H1 (cell line): Measurements from ENCODE around the gene AKAP8. TPM values are rescaled to one million over a fixed set of nuclear protein-coding genes. Genes with fewer than 3 reads are reported as not detected.

Experiments used
- CBX8 ChIP-seq: fragments of 300-800, 300-1000 bp; sonication (generic); IDR thresholded peaks from 2 replicates; pipeline ENCODE4 v1.7.1; 2016; ENCODE audit warnings: low read depth, low read length, borderline replicate concordance
- FOSL1 ChIP-seq: IDR thresholded peaks from 2 replicates; pipeline ENCODE4 v1.6.1; 2011; ENCODE audit warnings: mild to moderate bottlenecking, low read depth, low read length, moderate library complexity; ENCODE audit not compliant: insufficient read depth
- MAFK ChIP-seq: IDR thresholded peaks from 2 replicates; pipeline ENCODE4 v1.6.1; 2012; ENCODE audit warnings: low read depth, mild to moderate bottlenecking, improper control_type of control experiment, low read length
- RNF2 ChIP-seq: fragments of 200-900, 300-1000 bp; sonication (generic); IDR thresholded peaks from 2 replicates; pipeline ENCODE4 v1.7.1; 2016; ENCODE audit warnings: borderline replicate concordance, low read depth, mild to moderate bottlenecking, antibody characterized with exemption, low read length; ENCODE audit not compliant: poor library complexity, severe bottlenecking; ENCODE audit errors: missing control alignments
- polyA plus RNA-seq, 7 experiments: library from polyadenylated mRNA; depleted of rRNA in 3 of 7; stranded (reverse) in 5 of 7; unstranded in 2 of 7; fragments of >200 nt in 5 of 7; fragments of 200-250 nt in 2 of 7; gene quantifications; 1 replicate in 5 of 7; 2 replicates in 1 of 7; 4 replicates in 1 of 7; pipeline versions ENCODE4 v1.2.1 to v1.2.3, GENCODE V29; 2011 to 2013; ENCODE audit warnings: missing spikeins in 2 of 7, mixed read lengths in 2 of 7
- total RNA-seq: library from RNA; stranded (reverse); fragmentation: NEBNext Ultra II Directional; extraction: Animal tissue kit (Norgen Biotek cat#: 25700); gene quantifications from 2 replicates; pipeline ENCODE4 v1.2.1, GENCODE V29; 2021

AKAP8 gene
- total and polyA plus RNA-seq, 2 of the 8 experiments (the other 6 are each of a cell fraction or from before 2014, with no cell fraction given) = 17.0 to 41.0 TPM

GRCh38 chr19:15381864-15382263 is 2.3 kb upstream of the AKAP8 start (continued):
- TF ChIP-seq FOSL1 = no peak
- no peak for TF ChIP-seq RNF2
- no peak for TF ChIP-seq MAFK
- no peak for TF ChIP-seq CBX8
